ENCODE results near the gene NAAA. TPM values are rescaled to one million over a fixed set of nuclear protein-coding genes. Genes with fewer than 3 reads are reported as not detected.
"Not testable (repeated sequence)": the region's sequence is repeated elsewhere in the genome, so short reads cannot be mapped to it uniquely, and the experiment has no call there.

NAAA gene
- total and polyA plus RNA-seq, 9 of the 15 experiments (the other 6 are each of a cell fraction or from before 2014, with no cell fraction given), result 1.3 to 7.9 (median 5.9) TPM

DNA sequence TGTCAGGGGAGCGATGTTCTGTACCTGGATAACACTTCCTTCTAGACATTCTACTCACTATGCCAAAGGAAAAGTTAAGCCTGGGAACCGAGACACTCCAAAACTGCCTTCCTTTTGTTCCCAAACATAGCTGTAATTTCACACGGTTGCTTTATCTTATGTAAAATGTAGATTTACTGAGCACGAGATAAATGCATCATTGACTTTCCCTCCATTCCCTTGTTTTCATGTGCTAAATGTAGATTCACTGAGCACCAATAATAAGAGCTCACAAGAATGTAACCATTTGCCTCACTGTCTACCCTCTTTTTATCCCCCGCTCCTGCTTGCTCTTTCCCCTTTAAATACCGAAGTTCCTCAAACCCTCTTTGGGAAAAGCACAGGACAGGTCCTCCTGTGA, 27.8 kb downstream of the NAAA start:
- BruUV-seq (replicated peaks), result no TSS peak
- Histone ChIP-seq H3K27me3 (ENCODE audit: control insufficient read depth in 2 of 2, insufficient read depth in 2 of 2, low read length in 2 of 2) (no peaks in the 10 kb centered on the region), H3K4me1 (replicated peaks in 1 of 2; ENCODE audit: control insufficient read depth in 2 of 2, insufficient read depth in 2 of 2, low read length in 2 of 2) (no peaks in the 10 kb centered on the region), H3K4me3 (no peak overlapping the region), H3K4me2 (ENCODE audit: insufficient read depth, low read length) (no peak overlapping the region), H3K27ac (ENCODE audit: extremely low read depth, low read depth, low read length) (no peak overlapping the region), H3K79me2 (ENCODE audit: control insufficient read depth, insufficient read depth, low read length) (no peaks in the 10 kb centered on the region), H2AFZ (ENCODE audit: low read depth, low read length) (no peak overlapping the region), H3K9me3 (replicated peaks; ENCODE audit: control insufficient read depth, insufficient read depth, low read depth, low read length) (no peaks in the 10 kb centered on the region), H4K20me1 (replicated peaks; ENCODE audit: control insufficient read depth, insufficient read depth, low read length) (no peaks in the 10 kb centered on the region), H3K36me3 (ENCODE audit: control insufficient read depth, insufficient read depth, low read length) (no peaks in the 10 kb centered on the region), H3K9ac (ENCODE audit: insufficient read depth in 1 of 2, low read depth in 2 of 2, low read length in 2 of 2) (no peak overlapping the region), H3K9me1 (ENCODE audit: control insufficient read depth, insufficient read depth, low read length) (no peaks in the 10 kb centered on the region)
- ATAC-seq (no peak), DNase-seq (ENCODE audit: extremely low read depth in 1 of 4, low spot score in 3 of 4) (no peak), FAIRE-seq (no peak)
- intact Hi-C loops (cut with micrococcal nuclease) (no loop called here), in situ Hi-C loops (cut with MboI) (no loop called here)
- 22% methylated on average over 6 of the region's 6 CpGs for WGBS (ENCODE audit: insufficient coverage, low coverage, missing lambda C conversion rate)
- TF ChIP-seq ZNF764 (CRISPR knock-in tag; IDR thresholded peaks at IDR 0.05; ENCODE audit: low read depth) (no peak), FOXA1 (IDR thresholded peaks at IDR 0.05; ENCODE audit: borderline replicate concordance) (no peak), HEY1 (CRISPR knock-in tag; IDR thresholded peaks at IDR 0.05; ENCODE audit: borderline replicate concordance) (no peak), HNRNPL (IDR thresholded peaks at IDR 0.05; ENCODE audit: low read depth, low read length) (no peak), ZNF232 (CRISPR knock-in tag; IDR thresholded peaks at IDR 0.05) (peak; percentile 98), KDM2B (CRISPR knock-in tag; IDR thresholded peaks at IDR 0.05) (no peak), NEUROD1 (IDR thresholded peaks at IDR 0.05; ENCODE audit: borderline replicate concordance, low read depth, low read length, partially characterized antibody) (no peak)
- ChIA-PET CTCF (ENCODE audit: low intra/inter-chr PET ratio) (no interaction called here), POLR2A (interaction anchor here (0.6 kb wide), 1 partner anchor 14 kb away, joined by 3 read pairs; no protein-coding TSS in a partner anchor)

DNA sequence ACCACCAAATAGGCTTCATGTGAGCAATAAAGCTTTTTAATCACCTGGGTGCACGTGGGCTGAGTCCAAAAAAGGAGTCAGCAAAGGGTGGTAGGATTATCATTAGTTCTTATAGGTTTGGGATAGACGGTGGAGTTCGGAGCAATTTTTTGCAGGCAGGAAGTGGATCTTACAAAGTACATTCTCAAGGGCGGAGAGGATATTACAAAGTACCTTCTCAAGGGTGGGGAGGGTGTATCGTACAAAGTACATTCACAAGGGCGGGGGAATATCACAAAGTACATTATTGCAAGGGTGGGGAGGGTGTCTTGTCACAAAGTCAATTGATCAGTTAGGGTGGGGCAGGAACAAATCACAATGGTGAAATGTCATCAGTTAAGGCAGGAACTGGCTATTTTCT, 30.0 kb downstream of the NAAA start:
- WGBS (ENCODE audit: insufficient coverage, low coverage, missing lambda C conversion rate), result 35% methylated on average over 6 of the region's 6 CpGs
- not testable (repeated sequence) for FAIRE-seq; H3K4me2 ChIP-seq (ENCODE audit: insufficient read depth, low read length)

More for the DNA sequence above, 30.0 kb downstream of the NAAA start:
- H3K9me3 ChIP-seq (replicated peaks; ENCODE audit: control insufficient read depth, insufficient read depth, low read depth, low read length); H3K79me2 ChIP-seq (ENCODE audit: control insufficient read depth, insufficient read depth, low read length); BruUV-seq (replicated peaks); H3K9ac ChIP-seq (ENCODE audit: insufficient read depth in 1 of 2, low read depth in 2 of 2, low read length in 2 of 2); H2AFZ ChIP-seq (ENCODE audit: low read depth, low read length); in situ Hi-C loops (cut with MboI); DNase-seq (ENCODE audit: extremely low read depth in 1 of 4, low spot score in 3 of 4); H3K36me3 ChIP-seq (ENCODE audit: control insufficient read depth, insufficient read depth, low read length); ATAC-seq; CTCF ChIA-PET (ENCODE audit: low intra/inter-chr PET ratio); POLR2A ChIA-PET; H3K9me1 ChIP-seq (ENCODE audit: control insufficient read depth, insufficient read depth, low read length); H4K20me1 ChIP-seq (replicated peaks; ENCODE audit: control insufficient read depth, insufficient read depth, low read length); H3K4me3 ChIP-seq; H3K27me3 ChIP-seq (ENCODE audit: control insufficient read depth in 2 of 2, insufficient read depth in 2 of 2, low read length in 2 of 2); intact Hi-C loops (cut with micrococcal nuclease); H3K4me1 ChIP-seq (replicated peaks in 1 of 2; ENCODE audit: control insufficient read depth in 2 of 2, insufficient read depth in 2 of 2, low read length in 2 of 2); H3K27ac ChIP-seq (ENCODE audit: extremely low read depth, low read depth, low read length): not testable (repeated sequence)
- peak; percentile 90 for TF ChIP-seq CBX5 (IDR thresholded peaks at IDR 0.05; ENCODE audit: borderline replicate concordance, low read depth)
- TF ChIP-seq, protein P1, sequence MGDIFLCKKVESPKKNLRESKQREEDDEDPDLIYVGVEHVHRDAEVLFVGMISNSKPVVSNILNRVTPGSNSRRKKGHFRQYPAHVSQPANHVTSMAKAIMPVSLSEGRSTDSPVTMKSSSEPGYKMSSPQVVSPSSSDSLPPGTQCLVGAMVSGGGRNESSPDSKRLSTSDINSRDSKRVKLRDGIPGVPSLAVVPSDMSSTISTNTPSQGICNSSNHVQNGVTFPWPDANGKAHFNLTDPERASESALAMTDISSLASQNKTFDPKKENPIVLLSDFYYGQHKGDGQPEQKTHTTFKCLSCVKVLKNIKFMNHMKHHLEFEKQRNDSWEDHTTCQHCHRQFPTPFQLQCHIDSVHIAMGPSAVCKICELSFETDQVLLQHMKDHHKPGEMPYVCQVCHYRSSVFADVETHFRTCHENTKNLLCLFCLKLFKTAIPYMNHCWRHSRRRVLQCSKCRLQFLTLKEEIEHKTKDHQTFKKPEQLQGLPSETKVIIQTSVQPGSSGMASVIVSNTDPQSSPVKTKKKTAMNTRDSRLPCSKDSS (IDR thresholded peaks at IDR 0.05; ENCODE audit: low read depth, partially characterized antibody), result peak; percentile 47
- 0 out of 2 replicates have a peak, but pooled peaks have one; percentile 45 for TF ChIP-seq TRIM28 (IDR thresholded peaks at IDR 0.05)
- TF ChIP-seq TRIM24 (IDR thresholded peaks at IDR 0.05), result 0 out of 4 replicates have a peak, but pooled peaks have one; percentile 19 to 28
- peak; percentile 99 for TF ChIP-seq ZNF57 (CRISPR knock-in tag; IDR thresholded peaks at IDR 0.05)
- 0 out of 3 replicates have a peak, but pooled peaks of 1 of the 2 experiments have one; percentile 26 for TF ChIP-seq CBX3 (IDR thresholded peaks at IDR 0.05; ENCODE audit: borderline replicate concordance in 1 of 2, low read length in 2 of 2)

Measured in K562 (cell line).